Upper lobe of left lung (tissue), 4 donors: Measurements from ENCODE around the gene PEX5L.

Source experiments
- EP300 ChIP-seq, 4 donors: sonication (generic); formaldehyde crosslinking; IDR thresholded peaks; one replicate each; pipeline ENCODE4 v1.5.1; 2017; ENCODE audit warnings: antibody characterized with exemption in 4 of 4, control low read depth in 2 of 4
- POLR2A ChIP-seq, 4 donors: fragments of 450-650 bp; IDR thresholded peaks; one replicate each; pipeline ENCODE4 v1.5.1; 2016 to 2017; ENCODE audit warnings: antibody characterized with exemption in 4 of 4, mild to moderate bottlenecking in 2 of 4
- POLR2AphosphoS5 ChIP-seq, 2 donors: sonication (generic); formaldehyde crosslinking; IDR thresholded peaks; one replicate each; pipeline ENCODE4 v1.5.1; 2017; ENCODE audit warnings: antibody characterized with exemption in 2 of 2
- TF ChIP-seq, protein P1 (sequence below), 6 experiments: fragments of 450-650 bp in 4 of 6; fragments of 200-600 bp in 2 of 6; sonication (generic) in 2 of 6; IDR thresholded peaks; one replicate each; pipeline ENCODE4 v1.5.1; 2016 to 2019; ENCODE audit warnings: antibody characterized with exemption in 6 of 6

DNA sequence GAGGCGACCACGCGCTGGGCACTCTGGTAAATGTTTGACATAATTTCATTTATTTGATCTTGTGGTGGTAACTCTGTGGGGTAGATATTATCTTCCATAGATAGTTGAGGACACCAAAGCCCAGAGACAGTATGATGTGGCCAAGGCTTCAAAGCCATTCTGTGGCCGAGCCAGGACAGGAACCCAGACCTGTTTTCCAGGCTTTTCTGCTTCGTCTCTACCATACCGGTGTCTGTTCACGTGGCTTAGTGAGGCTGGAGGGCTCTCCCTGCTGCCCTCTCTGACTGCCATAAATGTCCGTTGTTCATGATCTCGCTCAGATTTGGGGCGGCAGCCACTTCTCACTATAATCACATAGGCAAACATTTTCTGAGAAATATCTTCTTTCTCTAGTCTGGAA lies 134.7 kb downstream of the PEX5L start:
- no peak for TF ChIP-seq POLR2A (IDR thresholded peaks at IDR 0.05)
- TF ChIP-seq, protein P1, sequence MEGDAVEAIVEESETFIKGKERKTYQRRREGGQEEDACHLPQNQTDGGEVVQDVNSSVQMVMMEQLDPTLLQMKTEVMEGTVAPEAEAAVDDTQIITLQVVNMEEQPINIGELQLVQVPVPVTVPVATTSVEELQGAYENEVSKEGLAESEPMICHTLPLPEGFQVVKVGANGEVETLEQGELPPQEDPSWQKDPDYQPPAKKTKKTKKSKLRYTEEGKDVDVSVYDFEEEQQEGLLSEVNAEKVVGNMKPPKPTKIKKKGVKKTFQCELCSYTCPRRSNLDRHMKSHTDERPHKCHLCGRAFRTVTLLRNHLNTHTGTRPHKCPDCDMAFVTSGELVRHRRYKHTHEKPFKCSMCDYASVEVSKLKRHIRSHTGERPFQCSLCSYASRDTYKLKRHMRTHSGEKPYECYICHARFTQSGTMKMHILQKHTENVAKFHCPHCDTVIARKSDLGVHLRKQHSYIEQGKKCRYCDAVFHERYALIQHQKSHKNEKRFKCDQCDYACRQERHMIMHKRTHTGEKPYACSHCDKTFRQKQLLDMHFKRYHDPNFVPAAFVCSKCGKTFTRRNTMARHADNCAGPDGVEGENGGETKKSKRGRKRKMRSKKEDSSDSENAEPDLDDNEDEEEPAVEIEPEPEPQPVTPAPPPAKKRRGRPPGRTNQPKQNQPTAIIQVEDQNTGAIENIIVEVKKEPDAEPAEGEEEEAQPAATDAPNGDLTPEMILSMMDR (IDR thresholded peaks at IDR 0.05) = no peak
- no peak for TF ChIP-seq EP300 (IDR thresholded peaks at IDR 0.05)
- no peak for TF ChIP-seq POLR2AphosphoS5 (IDR thresholded peaks at IDR 0.05)
